Mesenchymal stem cell (in vitro differentiated cells and primary cell): Measurements from ENCODE around the gene GGACT.
A peak's percentile ranks its signal among the peaks of the same experiment; 100 is the strongest.

Source experiments
- DNase-seq: peaks from one replicate; pipeline ENCODE4 v3.0.0-alpha.2; 2013
- H2AFZ ChIP-seq: one replicate; pipeline ENCODE4 v1.6.1; 2013; ENCODE audit warnings: low read depth, mild to moderate bottlenecking, control low read depth, inconsistent platforms, low read length, moderate library complexity
- H2AK5ac ChIP-seq: 2 replicates; pipeline ENCODE4 v1.6.1; 2013; ENCODE audit warnings: low read length, moderate library complexity, mild to moderate bottlenecking, inconsistent platforms; ENCODE audit not compliant: severe bottlenecking
- H2BK120ac ChIP-seq: one replicate; pipeline ENCODE4 v1.6.1; 2013; ENCODE audit warnings: low read depth, mild to moderate bottlenecking, inconsistent platforms, low read length, moderate library complexity
- H2BK12ac ChIP-seq, 2 experiments: one replicate each; pipeline ENCODE4 v1.6.1; 2013; ENCODE audit warnings: inconsistent platforms in 2 of 2, low read length in 2 of 2, mild to moderate bottlenecking in 2 of 2, moderate library complexity in 2 of 2, control low read depth in 1 of 2
- H2BK15ac ChIP-seq: one replicate; pipeline ENCODE4 v1.6.1; 2013; ENCODE audit warnings: mild to moderate bottlenecking, low read depth, inconsistent platforms; ENCODE audit not compliant: poor library complexity, severe bottlenecking
- H2BK5ac ChIP-seq: 2 replicates; pipeline ENCODE4 v1.6.1; 2013; ENCODE audit warnings: low read depth, mild to moderate bottlenecking, low read length, control low read depth, inconsistent platforms; ENCODE audit not compliant: poor library complexity, severe bottlenecking
- H3K14ac ChIP-seq, 2 experiments: one replicate each; pipeline ENCODE4 v1.6.1; 2013; ENCODE audit warnings: inconsistent platforms in 2 of 2, low read length in 2 of 2, control low read depth in 1 of 2, mild to moderate bottlenecking in 1 of 2, moderate library complexity in 1 of 2
- H3K18ac ChIP-seq, 2 experiments: one replicate each; pipeline ENCODE4 v1.6.1; 2013; ENCODE audit warnings: inconsistent platforms in 2 of 2, low read length in 2 of 2, control low read depth in 1 of 2, low read depth in 1 of 2, mild to moderate bottlenecking in 1 of 2
- H3K23ac ChIP-seq, 2 experiments: one replicate each; pipeline ENCODE4 v1.6.1; 2013; ENCODE audit warnings: inconsistent platforms in 2 of 2, low read length in 2 of 2, mild to moderate bottlenecking in 2 of 2, moderate library complexity in 2 of 2, control low read depth in 1 of 2
- H3K27ac ChIP-seq: 2 replicates; pipeline ENCODE4 v1.5.1; 2013; ENCODE audit warnings: mild to moderate bottlenecking, moderate library complexity, low read length, control low read depth, inconsistent platforms; ENCODE audit not compliant: poor library complexity, severe bottlenecking
- H3K27me3 ChIP-seq, 2 experiments: 2 replicates each; pipeline versions ENCODE4 v1.6.1 to v1.7.0; 2013; ENCODE audit warnings: low read length in 2 of 2, mild to moderate bottlenecking in 2 of 2, moderate library complexity in 2 of 2, control low read depth in 1 of 2, inconsistent platforms in 1 of 2; ENCODE audit not compliant: control insufficient read depth in 1 of 2, insufficient read depth in 1 of 2
- H3K36me3 ChIP-seq, 2 experiments: 2 replicates each; pipeline versions ENCODE4 v1.6.1 to v1.7.0; 2013; ENCODE audit warnings: low read length in 2 of 2, control low read depth in 1 of 2, inconsistent platforms in 1 of 2, low read depth in 1 of 2, mild to moderate bottlenecking in 1 of 2; ENCODE audit not compliant: insufficient read depth in 2 of 2, control insufficient read depth in 1 of 2
- H3K4ac ChIP-seq, 2 experiments: one replicate each; pipeline ENCODE4 v1.6.1; 2013; ENCODE audit warnings: inconsistent platforms in 2 of 2, low read length in 2 of 2, mild to moderate bottlenecking in 2 of 2, moderate library complexity in 2 of 2, control low read depth in 1 of 2, low read depth in 1 of 2
- H3K4me1 ChIP-seq: 2 replicates; pipeline ENCODE4 v1.6.1; 2013; ENCODE audit warnings: low read depth, low read length, control low read depth; ENCODE audit not compliant: control insufficient read depth, insufficient read depth
- H3K4me2 ChIP-seq: 2 replicates; pipeline ENCODE4 v1.6.1; 2013; ENCODE audit warnings: low read length, mild to moderate bottlenecking, inconsistent platforms; ENCODE audit not compliant: poor library complexity, severe bottlenecking
- H3K4me3 ChIP-seq, 2 experiments: 2 replicates each; pipeline versions ENCODE4 v1.5.1 to v1.7.0; 2013; ENCODE audit warnings: low read length in 2 of 2, mild to moderate bottlenecking in 2 of 2, control low read depth in 1 of 2, low read depth in 1 of 2; ENCODE audit not compliant: insufficient read depth in 1 of 2
- H3K79me1 ChIP-seq: replicated peaks from 2 replicates; pipeline ENCODE4 v1.6.1; 2013; ENCODE audit warnings: mild to moderate bottlenecking, control low read depth, low read length, inconsistent platforms; ENCODE audit not compliant: poor library complexity, severe bottlenecking
- H3K9ac ChIP-seq: 2 replicates; pipeline ENCODE4 v1.7.0; 2013; ENCODE audit warnings: mild to moderate bottlenecking, low read length, moderate library complexity
- H3K9me3 ChIP-seq: 2 replicates; pipeline ENCODE4 v1.7.0; 2013; ENCODE audit warnings: mild to moderate bottlenecking, low read length; ENCODE audit not compliant: control insufficient read depth
- H4K8ac ChIP-seq: one replicate; pipeline ENCODE4 v1.6.1; 2013; ENCODE audit warnings: inconsistent platforms, mild to moderate bottlenecking, low read length, moderate library complexity
- H4K91ac ChIP-seq: one replicate; pipeline ENCODE4 v1.6.1; 2013; ENCODE audit warnings: mild to moderate bottlenecking, low read length, inconsistent platforms
- WGBS: methylation state at CpG from one replicate; pipeline ENCODE4 v1.1.7; 2013; ENCODE audit warnings: mixed read lengths; 5-methylcytosine and 5-hydroxymethylcytosine counted together

GGACT gene

GRCh38 chr13:100513987-100514670, 74.5 kb downstream of the GGACT start:
- H2AK5ac ChIP-seq, result peak overlapping the region; percentile 82
- H3K14ac ChIP-seq, result no peak overlapping the region

GRCh38 chr13:100513171-100513570, 75.4 kb downstream of the GGACT start:
- H3K4ac ChIP-seq, result no peak overlapping the region
- no peaks in the 10 kb centered on the region for H3K9me3 ChIP-seq
- H3K36me3 ChIP-seq, result peaks cover 4 to 10% of the 10 kb centered on the region in 2 experiments
- H3K4me1 ChIP-seq, result peaks cover 17% of the 10 kb centered on the region
- H2BK5ac ChIP-seq, result no peak overlapping the region
- no peak overlapping the region for H3K4me3 ChIP-seq
- no peak overlapping the region for H2BK120ac ChIP-seq
- H2BK12ac ChIP-seq, result no peak overlapping the region
- peaks cover 32% of the 10 kb centered on the region for H3K79me1 ChIP-seq
- peak overlapping the region; percentile 68 for H3K27ac ChIP-seq
- 81% methylated on average over 3 of the region's 3 CpGs for WGBS
- no peak overlapping the region for H3K4me2 ChIP-seq
- no peak overlapping the region for H2AFZ ChIP-seq
- no peak overlapping the region for H2AK5ac ChIP-seq
- H3K23ac ChIP-seq, result no peak overlapping the region
- H3K18ac ChIP-seq, result peak overlapping the region in 1 of 2 experiments; percentile 64
- H3K27me3 ChIP-seq, result no peaks in the 10 kb centered on the region
- no peak overlapping the region for H4K91ac ChIP-seq
- H2BK15ac ChIP-seq, result no peak overlapping the region
- H3K14ac ChIP-seq, result no peak overlapping the region
- no peak overlapping the region for H4K8ac ChIP-seq
- H3K9ac ChIP-seq, result peak overlapping the region; percentile 1
- DNase-seq, result no peak

More at GRCh38 chr13:100513987-100514670, 74.5 kb downstream of the GGACT start:
- Histone ChIP-seq H3K36me3 (peaks cover 4 to 10% of the 10 kb centered on the region in 2 experiments), H3K18ac (no peak overlapping the region), H3K9ac (peak overlapping the region; percentile 48), H3K27me3 (no peaks in the 10 kb centered on the region), H2BK120ac (no peak overlapping the region), H3K27ac (peak overlapping the region; percentile 71), H2BK12ac (no peak overlapping the region), H2BK5ac (no peak overlapping the region), H3K23ac (no peak overlapping the region), H3K4ac (no peak overlapping the region), H3K9me3 (no peaks in the 10 kb centered on the region), H4K8ac (no peak overlapping the region), H3K4me3 (peak overlapping the region in 1 of 2 experiments; percentile 20), H2AFZ (no peak overlapping the region), H3K4me2 (no peak overlapping the region), H3K79me1 (peaks cover 31% of the 10 kb centered on the region), H2BK15ac (no peak overlapping the region), H3K4me1 (peaks cover 17% of the 10 kb centered on the region), H4K91ac (no peak overlapping the region)
- peak; percentile 33 for DNase-seq
- 54% methylated on average over 6 of the region's 8 CpGs for WGBS

- DNase-seq, result peak; percentile 21
- WGBS, result 71% methylated on average over 9 of the region's 9 CpGs
- Histone ChIP-seq H3K79me1 (peaks cover 30% of the 10 kb centered on the region), H2BK120ac (no peak overlapping the region), H4K91ac (no peak overlapping the region), H2BK15ac (peak overlapping the region; percentile 75), H3K4ac (no peak overlapping the region), H3K4me2 (no peak overlapping the region), H3K23ac (peak overlapping the region in 1 of 2 experiments; percentile 83), H3K36me3 (peaks cover 4 to 10% of the 10 kb centered on the region in 2 experiments), H3K18ac (peak overlapping the region in 1 of 2 experiments; percentile 32), H3K4me1 (peaks cover 16% of the 10 kb centered on the region), H2AK5ac (peak overlapping the region; percentile 99), H3K14ac (peak overlapping the region in 1 of 2 experiments; percentile 91), H3K27ac (peak overlapping the region; percentile 54), H2BK5ac (no peak overlapping the region), H2AFZ (no peak overlapping the region), H4K8ac (peak overlapping the region; percentile 86), H3K9ac (no peak overlapping the region), H3K9me3 (no peaks in the 10 kb centered on the region), H2BK12ac (peak overlapping the region in 1 of 2 experiments; percentile 63), H3K4me3 (no peak overlapping the region), H3K27me3 (no peaks in the 10 kb centered on the region)
Observed at GRCh38 chr13:100512422-100512821, 76.2 kb downstream of the GGACT start.

- peak overlapping the region; percentile 39 for H2AK5ac ChIP-seq
- H2BK12ac ChIP-seq, result no peak overlapping the region
- H3K18ac ChIP-seq, result no peak overlapping the region
- H3K27ac ChIP-seq, result no peak overlapping the region
- H2AFZ ChIP-seq, result no peak overlapping the region
- 97% methylated on average over 7 of the region's 7 CpGs for WGBS
- H3K79me1 ChIP-seq, result peaks cover 32% of the 10 kb centered on the region
- peaks cover 13% of the 10 kb centered on the region for H3K4me1 ChIP-seq
- H2BK5ac ChIP-seq, result no peak overlapping the region
- H3K4me3 ChIP-seq, result no peak overlapping the region
- no peak overlapping the region for H3K9ac ChIP-seq
- no peak overlapping the region for H4K91ac ChIP-seq
- H3K14ac ChIP-seq, result no peak overlapping the region
- H3K36me3 ChIP-seq, result peaks cover 4 to 10% of the 10 kb centered on the region in 2 experiments
- no peak overlapping the region for H3K4ac ChIP-seq
- H3K4me2 ChIP-seq, result no peak overlapping the region
- H3K9me3 ChIP-seq, result no peaks in the 10 kb centered on the region
- H2BK120ac ChIP-seq, result no peak overlapping the region
- DNase-seq, result no peak
- H3K27me3 ChIP-seq, result no peaks in the 10 kb centered on the region
- H2BK15ac ChIP-seq, result no peak overlapping the region
- no peak overlapping the region for H4K8ac ChIP-seq
- no peak overlapping the region for H3K23ac ChIP-seq
Observed at GRCh38 chr13:100511466-100511865, 77.1 kb downstream of the GGACT start.
